PC-3 (cell line): ENCODE measurements around the gene APCDD1L. TPM values are rescaled to one million over a fixed set of nuclear protein-coding genes. Genes with fewer than 3 reads are reported as not detected.

Source experiments
- ATAC-seq: fragments of 200-7000 bp; cut with Tn5 transposase; 2 replicates; pipeline ENCODE4 v1.9.1; 2020; ENCODE audit warnings: mild to moderate bottlenecking, moderate library complexity
- BruUV-seq: library from RNA; stranded (reverse); fragments of 400-500 nt; replicated peaks from 2 replicates; lab custom pipeline; 2021; lab: Mats Ljungman, UMichigan
- CTCF ChIA-PET: fragments of 300-600 bp; sonication (Branson Sonifier 250); formaldehyde crosslinking; loops from one replicate; lab custom pipeline; 2022; ENCODE audit warnings: antibody characterized with exemption; lab: Charles Lee
- POLR2A ChIA-PET: fragments of 300-600 bp; sonication (Branson Sonifier 250); formaldehyde crosslinking; loops from one replicate; lab custom pipeline; 2022; ENCODE audit warnings: antibody characterized with exemption; ENCODE audit not compliant: unreplicated experiment; lab: Charles Lee
- DNase-seq: peaks from one replicate; pipeline ENCODE4 v3.0.0-alpha.2; 2015
- H2AFZ ChIP-seq: fragments of 300-600 bp; sonication (generic); 2 replicates; pipeline ENCODE4 v1.6.0; 2016; ENCODE audit warnings: antibody characterized with exemption, low read length
- H3F3A ChIP-seq: fragments of 300-600 bp; sonication (generic); one replicate; pipeline ENCODE4 v1.6.0; 2017; ENCODE audit warnings: antibody characterized with exemption, low read length, control low read depth, mild to moderate bottlenecking; ENCODE audit not compliant: unreplicated experiment
- H3K27ac ChIP-seq: fragments of 300-600 bp; sonication (generic); 2 replicates; pipeline ENCODE4 v1.5.1; 2016; ENCODE audit warnings: mild to moderate bottlenecking, low read length
- H3K27me3 ChIP-seq: fragments of 300-600 bp; sonication (generic); 2 replicates; pipeline ENCODE4 v1.6.1; 2016; ENCODE audit warnings: low read length, mixed read lengths
- H3K36me3 ChIP-seq: fragments of 300-600 bp; sonication (generic); 2 replicates; pipeline ENCODE4 v1.6.1; 2016; ENCODE audit warnings: low read depth, mixed run types, low read length, mixed read lengths
- H3K4me1 ChIP-seq: fragments of 300-600 bp; sonication (generic); 2 replicates; pipeline ENCODE4 v1.5.1; 2016; ENCODE audit warnings: low read length; ENCODE audit not compliant: insufficient read depth
- H3K4me2 ChIP-seq: fragments of 300-600 bp; sonication (generic); 2 replicates; pipeline ENCODE4 v1.6.0; 2016; ENCODE audit warnings: low read length
- H3K4me3 ChIP-seq: fragments of 300-600 bp; sonication (generic); 2 replicates; pipeline ENCODE4 v1.5.1; 2016; ENCODE audit warnings: mild to moderate bottlenecking, low read length, mixed read lengths
- H3K79me2 ChIP-seq: fragments of 300-600 bp; sonication (generic); 2 replicates; pipeline ENCODE4 v1.6.1; 2017; ENCODE audit warnings: low read length, mixed read lengths
- H3K9ac ChIP-seq: fragments of 300-600 bp; sonication (generic); 2 replicates; pipeline ENCODE4 v1.6.0; 2016; ENCODE audit warnings: mild to moderate bottlenecking, low read length
- H3K9me2 ChIP-seq: fragments of 300-600 bp; sonication (generic); replicated peaks from 2 replicates; pipeline ENCODE4 v1.6.1; 2016; ENCODE audit warnings: mixed run types, low read length, mixed read lengths
- H3K9me3 ChIP-seq: fragments of 300-600 bp; sonication (generic); 2 replicates; pipeline ENCODE4 v1.6.1; 2016; ENCODE audit warnings: low read length, mixed read lengths
- H4K20me1 ChIP-seq: fragments of 300-600 bp; sonication (generic); 2 replicates; pipeline ENCODE4 v1.6.1; 2016; ENCODE audit warnings: low read length, mixed read lengths
- EZH2 ChIP-seq: fragments of 300-600 bp; sonication (generic); IDR thresholded peaks from one replicate; pipeline ENCODE4 v1.6.1; 2017; ENCODE audit warnings: antibody characterized with exemption, mild to moderate bottlenecking, low read length; ENCODE audit not compliant: unreplicated experiment
- EZH2phosphoT487 ChIP-seq: fragments of 300-600 bp; sonication (generic); IDR thresholded peaks from 2 replicates; pipeline ENCODE4 v1.6.1; 2018; ENCODE audit warnings: mild to moderate bottlenecking, antibody characterized with exemption, low read length, borderline replicate concordance
- intact Hi-C: fragments of 100-400 bp; cut with micrococcal nuclease; formaldehyde crosslinking; loops from 2 replicates; pipeline ENCODE4 v1.9.0; 2023
- total RNA-seq: library from RNA; depleted of rRNA; stranded (reverse); fragments of >200 nt; gene quantifications from 2 replicates; pipeline ENCODE4 v1.2.3, GENCODE V29; 2014
- TF ChIP-seq, protein P1 (sequence below): fragments of 300-600 bp; sonication (generic); conservative IDR thresholded peaks from 2 replicates; pipeline ENCODE4 v1.5.1; 2017; ENCODE audit warnings: antibody characterized with exemption, low read depth, mild to moderate bottlenecking, low read length

The APCDD1L gene
- total RNA-seq, 1 experiment from 2014 or later, result 2.0 TPM

DNA sequence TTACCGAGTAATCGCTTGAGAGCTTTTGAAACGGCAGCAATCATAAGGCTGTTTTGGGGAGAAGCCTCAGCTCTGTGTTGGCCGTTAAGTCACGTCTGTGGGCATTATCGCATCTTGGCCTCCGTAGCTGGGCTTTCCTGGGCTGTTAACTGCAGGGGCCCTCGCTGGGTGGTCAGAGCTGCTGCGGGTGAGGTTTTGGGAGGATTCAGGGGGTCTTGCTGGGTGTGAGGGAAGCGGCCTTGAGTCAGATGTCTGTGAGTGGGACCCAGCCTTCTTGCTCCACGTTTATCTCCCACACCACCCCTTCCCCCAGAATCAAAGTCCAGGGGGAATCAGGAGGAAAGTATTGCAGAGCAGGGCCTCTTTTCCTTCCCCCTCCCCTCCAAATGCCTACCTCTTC is 3.2 kb upstream of the APCDD1L start:
- Histone ChIP-seq H3F3A (no peaks in the 10 kb centered on the region), H3K4me1 (peaks cover 22% of the 10 kb centered on the region), H3K27me3 (no peaks in the 10 kb centered on the region), H3K27ac (no peak overlapping the region), H3K9me2 (no peaks in the 10 kb centered on the region), H2AFZ (no peak overlapping the region), H3K36me3 (no peaks in the 10 kb centered on the region), H3K4me3 (no peak overlapping the region), H3K9me3 (no peaks in the 10 kb centered on the region), H3K79me2 (peaks cover 36% of the 10 kb centered on the region), H4K20me1 (no peaks in the 10 kb centered on the region), H3K4me2 (no peak overlapping the region), H3K9ac (no peak overlapping the region)
- no TSS peak for BruUV-seq
- ChIA-PET POLR2A (no interaction called here), CTCF (no interaction called here)
- ATAC-seq (no peak), DNase-seq (no peak)
- intact Hi-C loops, result loop anchor here (10.0 kb wide), 1 partner anchor 126 kb away; no protein-coding TSS in a partner anchor
- TF ChIP-seq EZH2 (no peak), EZH2phosphoT487 (no peak)
- TF ChIP-seq, protein P1, sequence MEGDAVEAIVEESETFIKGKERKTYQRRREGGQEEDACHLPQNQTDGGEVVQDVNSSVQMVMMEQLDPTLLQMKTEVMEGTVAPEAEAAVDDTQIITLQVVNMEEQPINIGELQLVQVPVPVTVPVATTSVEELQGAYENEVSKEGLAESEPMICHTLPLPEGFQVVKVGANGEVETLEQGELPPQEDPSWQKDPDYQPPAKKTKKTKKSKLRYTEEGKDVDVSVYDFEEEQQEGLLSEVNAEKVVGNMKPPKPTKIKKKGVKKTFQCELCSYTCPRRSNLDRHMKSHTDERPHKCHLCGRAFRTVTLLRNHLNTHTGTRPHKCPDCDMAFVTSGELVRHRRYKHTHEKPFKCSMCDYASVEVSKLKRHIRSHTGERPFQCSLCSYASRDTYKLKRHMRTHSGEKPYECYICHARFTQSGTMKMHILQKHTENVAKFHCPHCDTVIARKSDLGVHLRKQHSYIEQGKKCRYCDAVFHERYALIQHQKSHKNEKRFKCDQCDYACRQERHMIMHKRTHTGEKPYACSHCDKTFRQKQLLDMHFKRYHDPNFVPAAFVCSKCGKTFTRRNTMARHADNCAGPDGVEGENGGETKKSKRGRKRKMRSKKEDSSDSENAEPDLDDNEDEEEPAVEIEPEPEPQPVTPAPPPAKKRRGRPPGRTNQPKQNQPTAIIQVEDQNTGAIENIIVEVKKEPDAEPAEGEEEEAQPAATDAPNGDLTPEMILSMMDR, result no peak

DNA sequence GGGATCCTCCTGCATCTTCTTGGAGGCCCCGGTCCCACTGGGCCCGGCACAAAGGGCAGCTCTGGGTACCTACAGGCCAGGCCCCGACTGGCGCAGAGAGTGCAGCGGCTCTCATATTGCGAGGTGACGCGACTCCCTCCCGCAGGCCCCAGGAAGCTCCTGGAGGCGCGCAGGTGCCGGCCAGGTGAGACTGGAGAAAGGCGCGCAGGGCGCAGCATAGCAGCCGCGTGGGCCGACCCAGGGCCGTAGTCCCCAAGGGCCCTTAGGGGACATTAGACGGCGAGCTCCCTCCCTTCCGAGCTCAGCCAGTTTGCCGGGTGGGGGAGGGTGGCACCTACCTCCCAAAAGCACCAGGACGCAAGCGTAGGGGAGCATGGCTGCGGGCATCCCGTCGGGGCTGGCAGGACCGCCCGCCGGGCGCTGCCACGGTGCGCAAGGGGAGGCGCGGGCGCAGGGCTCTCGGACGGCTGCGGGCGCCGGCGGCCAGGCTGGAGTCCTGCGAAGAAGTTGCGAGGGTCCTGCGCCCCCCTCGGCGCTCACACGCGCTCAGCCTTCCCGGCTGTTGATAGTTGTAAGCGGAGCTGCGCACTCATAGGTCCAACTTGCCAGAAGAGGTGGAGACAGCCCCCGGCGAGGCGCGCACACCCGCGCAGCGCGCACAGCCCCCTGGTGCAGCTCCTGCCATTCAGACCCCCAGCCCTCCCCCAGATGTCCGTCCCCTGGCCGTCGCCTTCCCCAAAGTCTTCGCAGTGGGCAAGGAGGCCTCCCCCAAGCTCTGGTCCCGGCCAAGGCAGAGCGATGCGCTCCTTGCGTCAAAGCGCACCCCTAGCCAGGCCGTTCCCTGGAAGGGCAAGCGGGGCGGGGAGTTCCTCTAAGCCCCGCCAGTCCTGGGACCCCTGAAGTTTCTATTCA is 622 bp downstream of the APCDD1L start:
- ATAC-seq (peak; percentile 12), DNase-seq (no peak)
- ChIA-PET POLR2A (interaction anchor here (1.0 kb wide), 1 partner anchor 137 kb away, joined by 3 read pairs; the partner anchor contains the start of gene STX16), CTCF (no interaction called here)
- Histone ChIP-seq H4K20me1 (no peaks in the 10 kb centered on the region), H3K79me2 (peaks cover 37% of the 10 kb centered on the region), H3K27me3 (no peaks in the 10 kb centered on the region), H3F3A (no peaks in the 10 kb centered on the region), H3K36me3 (no peaks in the 10 kb centered on the region), H2AFZ (peak overlapping the region; percentile 83), H3K4me1 (peaks cover 22% of the 10 kb centered on the region), H3K4me2 (peak overlapping the region; percentile 82), H3K9me2 (no peaks in the 10 kb centered on the region), H3K9me3 (no peaks in the 10 kb centered on the region), H3K9ac (peak overlapping the region; percentile 58), H3K27ac (no peak overlapping the region), H3K4me3 (peak overlapping the region; percentile 67)
- intact Hi-C loops, result loop anchor here (10.0 kb wide), 1 partner anchor 130 kb away; no protein-coding TSS in a partner anchor
- BruUV-seq, result TSS peak; percentile 54
- no peak for TF ChIP-seq EZH2
- TF ChIP-seq EZH2phosphoT487, result no peak
- TF ChIP-seq, protein P1, result no peak
